Gastrocnemius medialis (tissue), 4 donors: ENCODE measurements around the gene ENOX1. TPM values are rescaled to one million over a fixed set of nuclear protein-coding genes. Genes with fewer than 3 reads are reported as not detected.

Experiments used
- ATAC-seq, 2 donors: fragments of 150-250 bp; one replicate each; pipeline ENCODE4 v1.9.1; 2016
- DNase-seq, 2 donors: peaks; one replicate each; pipeline ENCODE4 v3.0.0-alpha.2; 2019
- H3K27ac ChIP-seq, 4 donors: fragments of 200-600 bp; sonication (generic); 1 replicate in 1 of 4; 2 replicates in 3 of 4; pipeline ENCODE4 v1.5.1; 2016 to 2018; ENCODE audit warnings: mild to moderate bottlenecking in 2 of 4, moderate library complexity in 1 of 4
- H3K27me3 ChIP-seq, 3 donors: fragments of 200-600 bp; sonication (generic) in 2 of 3; 1 replicate in 1 of 3; 2 replicates in 2 of 3; pipeline versions ENCODE4 v1.5.1 to v1.6.0; 2016 to 2019; ENCODE audit warnings: mild to moderate bottlenecking in 1 of 3, moderate library complexity in 1 of 3
- H3K36me3 ChIP-seq, 2 donors: fragments of 200-600 bp; sonication (generic) in 1 of 2; one replicate each; pipeline ENCODE4 v1.5.1; 2017 to 2018
- H3K4me1 ChIP-seq, 2 donors: fragments of 200-600 bp; sonication (generic) in 1 of 2; one replicate each; pipeline ENCODE4 v1.5.1; 2016 to 2017; ENCODE audit warnings: mild to moderate bottlenecking in 2 of 2
- H3K4me3 ChIP-seq, 4 donors: fragments of 200-600 bp; sonication (generic) in 3 of 4; 1 replicate in 1 of 4; 2 replicates in 3 of 4; pipeline ENCODE4 v1.5.1; 2016 to 2019; ENCODE audit warnings: mild to moderate bottlenecking in 2 of 4
- H3K9me3 ChIP-seq, 3 donors: fragments of 200-600 bp; sonication (generic) in 2 of 3; 1 replicate in 1 of 3; 2 replicates in 2 of 3; pipeline ENCODE4 v1.5.1; 2016 to 2019
- CTCF ChIP-seq, 5 experiments: fragments of 450-650 bp in 3 of 5; fragments of 200-600 bp in 2 of 5; sonication (generic) in 2 of 5; IDR thresholded peaks in 4 of 5; conservative IDR thresholded peaks in 1 of 5; 1 replicate in 4 of 5; 2 replicates in 1 of 5; pipeline ENCODE4 v1.5.1; 2016 to 2019; ENCODE audit warnings: antibody characterized with exemption in 5 of 5, mild to moderate bottlenecking in 3 of 5, moderate library complexity in 3 of 5
- POLR2A ChIP-seq, 2 donors: fragments of 450-650 bp; IDR thresholded peaks; one replicate each; pipeline ENCODE4 v1.6.1; 2017; ENCODE audit warnings: antibody characterized with exemption in 2 of 2, mild to moderate bottlenecking in 2 of 2, moderate library complexity in 2 of 2
- in situ Hi-C, 4 donors: fragments of 200-750 bp; cut with MboI; loops; one replicate each; pipeline versions ENCODE4 v1.15.0 to v1.8.0; 2017; ENCODE audit warnings: low sequenced_read_pairs in 4 of 4
- intact Hi-C: fragments of 100-400 bp; cut with DNase I; formaldehyde crosslinking; loops from one replicate; pipeline ENCODE4 v1.15.1; 2023; ENCODE audit warnings: low total_unique reads
- total RNA-seq, 4 donors: library from RNA; depleted of rRNA; stranded (reverse); fragments of >200 nt; gene quantifications; one replicate each; pipeline versions ENCODE4 v1.1.0 to v1.2.3, GENCODE V29; 2016

The ENOX1 gene
- total RNA-seq, 4 donors from 2014 or later: 0.46 to 3.5 (median 1.8) TPM

- no peak overlapping the region for H3K27ac ChIP-seq
- TF ChIP-seq POLR2A (IDR thresholded peaks at IDR 0.05): no peak
- TF ChIP-seq CTCF (IDR thresholded peaks at IDR 0.05 in 4 of 5, conservative IDR thresholded peaks at IDR 0.05 in 1 of 5): no peak
- no peak overlapping the region for H3K4me3 ChIP-seq
- H3K4me1 ChIP-seq: peaks cover 21 to 23% of the 10 kb centered on the region in 2 donors
- intact Hi-C loops: no loop called here
- in situ Hi-C loops: no loop called here
- no peaks in the 10 kb centered on the region for H3K36me3 ChIP-seq
- DNase-seq: no peak
- no peaks in the 10 kb centered on the region for H3K9me3 ChIP-seq
- no peak for ATAC-seq
- no peaks in the 10 kb centered on the region for H3K27me3 ChIP-seq
Observed at GRCh38 chr13:43373400-43373799, 413.4 kb downstream of the ENOX1 start.

GRCh38 chr13:43370842-43371241, 415.9 kb downstream of the ENOX1 start:
- no peak for ATAC-seq
- Histone ChIP-seq H3K27ac (no peak overlapping the region), H3K27me3 (no peaks in the 10 kb centered on the region), H3K4me1 (peaks cover 33 to 38% of the 10 kb centered on the region in 2 donors), H3K9me3 (no peaks in the 10 kb centered on the region), H3K4me3 (no peak overlapping the region), H3K36me3 (no peaks in the 10 kb centered on the region)
- intact Hi-C loops (no loop called here), in situ Hi-C loops (no loop called here)
- TF ChIP-seq POLR2A (IDR thresholded peaks at IDR 0.05) (no peak), CTCF (IDR thresholded peaks at IDR 0.05 in 4 of 5, conservative IDR thresholded peaks at IDR 0.05 in 1 of 5) (no peak)
- DNase-seq: no peak

GRCh38 chr13:43369319-43369718, 417.5 kb downstream of the ENOX1 start:
- Histone ChIP-seq H3K9me3 (no peaks in the 10 kb centered on the region), H3K4me3 (no peak overlapping the region), H3K27ac (no peak overlapping the region), H3K4me1 (peaks cover 48 to 49% of the 10 kb centered on the region in 2 donors), H3K36me3 (no peaks in the 10 kb centered on the region), H3K27me3 (no peaks in the 10 kb centered on the region)
- ATAC-seq: peak; percentile 42 to 67
- intact Hi-C loops: loop anchor here (5.0 to 10.0 kb wide), 2 partner anchors 37 to 145 kb away; no protein-coding TSS in a partner anchor
- in situ Hi-C loops: no loop called here
- no peak for TF ChIP-seq POLR2A (IDR thresholded peaks at IDR 0.05)
- TF ChIP-seq CTCF (IDR thresholded peaks at IDR 0.05 in 4 of 5, conservative IDR thresholded peaks at IDR 0.05 in 1 of 5): no peak
- no peak for DNase-seq

- Histone ChIP-seq H3K4me1 (peaks cover 54 to 55% of the 10 kb centered on the region in 2 donors), H3K27ac (peak overlapping the region; percentile 34 to 58 (median 52)), H3K27me3 (no peaks in the 10 kb centered on the region), H3K4me3 (peak overlapping the region; percentile 1 to 38 (median 26)), H3K9me3 (no peaks in the 10 kb centered on the region), H3K36me3 (no peaks in the 10 kb centered on the region)
- DNase-seq (no peak), ATAC-seq (peak; percentile 25 to 51)
- intact Hi-C loops (loop anchor here (5.0 to 10.0 kb wide), 2 partner anchors 36 to 147 kb away; no protein-coding TSS in a partner anchor), in situ Hi-C loops (no loop called here)
- TF ChIP-seq CTCF (IDR thresholded peaks at IDR 0.05 in 4 of 5, conservative IDR thresholded peaks at IDR 0.05 in 1 of 5) (no peak), POLR2A (IDR thresholded peaks at IDR 0.05) (no peak)
Observed at GRCh38 chr13:43368003-43368402, 418.8 kb downstream of the ENOX1 start.

- in situ Hi-C loops (no loop called here), intact Hi-C loops (loop anchor here (5.0 to 10.0 kb wide), 2 partner anchors 33 to 150 kb away; no protein-coding TSS in a partner anchor)
- H3K36me3 ChIP-seq: no peaks in the 10 kb centered on the region
- H3K9me3 ChIP-seq: no peaks in the 10 kb centered on the region
- H3K27ac ChIP-seq: peak overlapping the region in 3 of 4 donors; percentile 50 to 60 (median 54)
- no peak for DNase-seq
- H3K4me1 ChIP-seq: peaks cover 51 to 54% of the 10 kb centered on the region in 2 donors
- H3K4me3 ChIP-seq: no peak overlapping the region
- no peak for TF ChIP-seq CTCF (IDR thresholded peaks at IDR 0.05 in 4 of 5, conservative IDR thresholded peaks at IDR 0.05 in 1 of 5)
- TF ChIP-seq POLR2A (IDR thresholded peaks at IDR 0.05): no peak
- no peak for ATAC-seq
- H3K27me3 ChIP-seq: no peaks in the 10 kb centered on the region
Observed at GRCh38 chr13:43365039-43365344, 421.8 kb downstream of the ENOX1 start.
